HG03196 (cell line): ENCODE measurements around the gene SPIRE1.
"Not testable (repeated sequence)": the region's sequence is repeated elsewhere in the genome, so short reads cannot be mapped to it uniquely, and the experiment has no call there.

Experiments
- ATAC-seq: cut with Tn5 transposase; IDR thresholded peaks from one replicate; pipeline ENCODE4 v1.9.1; 2021; ENCODE audit not compliant: unreplicated experiment

The SPIRE1 gene

DNA sequence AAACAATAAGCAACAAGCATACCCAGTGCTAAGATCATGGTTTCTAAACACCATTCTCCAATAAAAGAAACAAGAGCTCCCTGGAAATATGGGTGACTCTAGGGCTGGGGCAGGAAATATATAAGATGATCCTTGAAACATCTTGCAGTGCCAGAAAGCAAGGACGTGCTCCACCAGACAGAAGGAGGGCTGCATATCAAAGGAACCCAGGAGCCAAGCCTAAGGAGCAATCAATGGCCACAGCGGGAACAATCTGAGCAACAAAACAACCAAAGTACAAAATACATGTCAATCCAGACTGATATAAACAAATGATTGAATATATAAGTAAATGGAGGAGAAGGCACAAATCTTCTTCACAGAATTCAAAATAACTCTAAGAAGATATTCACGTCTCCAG is 10.1 kb downstream of the SPIRE1 start:
- no peak for ATAC-seq

DNA sequence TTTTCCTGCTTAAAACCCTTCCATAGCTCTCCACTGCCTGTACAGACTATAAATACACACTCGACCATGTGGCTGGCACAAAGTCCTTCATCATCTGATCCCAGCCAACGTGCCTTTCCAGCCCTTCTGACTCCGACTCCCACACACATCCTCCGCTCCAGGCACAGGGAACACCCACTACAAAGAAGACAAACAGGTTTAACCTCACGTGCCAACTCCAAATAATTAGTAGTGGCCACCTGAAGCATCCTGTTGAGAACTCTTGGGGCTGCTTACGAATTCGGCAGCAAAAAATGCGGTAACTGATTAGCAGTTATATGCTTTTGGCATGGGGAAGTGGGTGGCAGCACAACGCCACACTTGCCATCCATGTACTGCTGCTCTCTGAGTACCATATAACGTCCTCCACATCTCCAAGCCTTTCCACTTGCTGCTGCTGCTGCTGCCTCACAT is 12.1 kb downstream of the SPIRE1 start:
- no peak for ATAC-seq

DNA sequence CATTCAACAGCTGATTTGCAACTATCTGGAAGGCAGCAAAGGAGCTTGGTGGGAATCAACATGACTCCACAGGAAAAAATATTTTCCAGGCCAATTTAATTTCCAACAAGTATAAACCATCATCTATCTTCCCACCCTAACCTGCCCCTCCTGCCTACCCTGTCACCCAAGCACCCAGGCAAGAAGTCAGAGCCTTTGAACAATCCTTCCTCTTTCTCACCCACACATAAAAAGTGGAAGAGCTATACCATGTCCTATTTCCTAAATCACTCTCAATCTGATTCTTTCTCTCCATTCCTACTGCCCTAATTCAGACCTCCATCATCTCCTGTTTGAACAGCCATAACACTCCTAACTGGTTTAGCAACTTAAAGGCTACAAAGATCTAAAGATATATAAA is 12.7 kb downstream of the SPIRE1 start:
- no peak for ATAC-seq

DNA sequence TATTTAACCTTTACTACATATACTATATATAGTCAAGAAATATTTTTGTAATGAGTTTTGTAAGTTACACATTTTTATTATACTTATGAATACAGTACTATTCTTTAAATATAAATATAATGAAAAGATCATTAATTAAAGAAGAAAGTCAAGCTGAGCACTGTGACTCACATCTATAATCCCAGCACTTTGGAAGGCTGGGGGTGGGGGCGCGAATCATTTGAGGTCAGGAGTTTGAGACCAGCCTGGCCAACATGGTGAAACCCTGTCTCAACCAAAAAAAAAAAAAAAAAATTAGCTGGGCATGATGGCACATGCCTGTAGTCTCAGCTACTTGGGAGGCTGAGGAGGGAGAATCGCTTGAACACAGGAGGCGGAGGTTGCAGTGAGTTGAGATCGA is 14.2 kb downstream of the SPIRE1 start:
- ATAC-seq: not testable (repeated sequence)

DNA sequence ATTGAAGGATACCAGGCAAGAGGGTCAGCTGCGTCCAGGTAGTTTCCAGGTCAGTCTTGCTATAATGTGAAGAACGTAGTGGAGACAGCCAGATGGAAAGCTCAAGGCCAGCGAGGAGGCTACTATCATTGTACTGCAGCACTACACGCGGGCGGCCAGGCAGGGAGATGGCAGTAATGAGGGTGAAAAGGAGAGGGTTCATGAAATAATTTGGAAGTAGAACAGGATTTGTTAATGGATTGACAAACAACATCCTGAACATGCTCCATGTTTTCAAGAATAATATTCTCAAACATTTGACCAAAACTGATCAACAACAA is 17.1 kb downstream of the SPIRE1 start:
- no peak for ATAC-seq

DNA sequence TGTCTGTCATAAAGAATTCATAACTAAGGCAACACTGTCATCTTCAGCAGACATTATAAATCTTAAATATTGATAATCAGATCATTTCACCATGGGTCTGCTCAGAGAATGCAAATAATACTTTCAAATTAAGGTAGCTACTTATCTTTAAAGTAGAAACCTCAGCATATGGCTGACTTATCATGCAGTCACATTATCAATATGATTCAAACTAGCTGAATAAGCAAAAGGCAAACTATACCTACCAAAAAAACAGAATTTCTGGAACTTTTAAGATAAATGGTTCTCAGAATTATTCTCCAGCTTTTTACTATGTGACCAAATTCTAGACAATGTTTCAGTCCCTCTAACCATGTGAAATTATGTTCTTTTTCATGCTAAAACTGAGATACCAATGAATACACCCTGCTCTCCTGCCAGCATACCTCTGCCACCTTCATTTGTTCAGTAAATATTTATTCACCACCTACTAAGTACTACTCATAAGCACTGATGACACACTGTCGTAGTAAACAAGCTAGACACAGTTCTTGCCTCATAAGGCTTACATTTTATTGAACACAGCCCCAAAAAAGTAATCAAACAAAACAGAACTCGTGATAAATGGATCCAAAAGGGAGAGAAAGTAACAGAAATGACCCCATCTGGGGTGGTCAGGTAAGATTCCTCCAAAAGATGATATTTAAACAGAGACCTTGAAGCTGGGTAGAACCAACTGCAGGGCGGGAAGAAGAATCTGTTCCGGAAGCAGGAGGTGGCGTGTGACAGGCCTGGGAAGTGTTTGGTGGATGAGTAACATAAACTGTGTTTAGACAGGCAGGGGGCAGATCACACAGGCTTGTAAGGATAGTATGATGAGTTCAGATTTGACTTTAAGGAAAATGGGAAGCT is 17.7 kb downstream of the SPIRE1 start:
- no peak for ATAC-seq

DNA sequence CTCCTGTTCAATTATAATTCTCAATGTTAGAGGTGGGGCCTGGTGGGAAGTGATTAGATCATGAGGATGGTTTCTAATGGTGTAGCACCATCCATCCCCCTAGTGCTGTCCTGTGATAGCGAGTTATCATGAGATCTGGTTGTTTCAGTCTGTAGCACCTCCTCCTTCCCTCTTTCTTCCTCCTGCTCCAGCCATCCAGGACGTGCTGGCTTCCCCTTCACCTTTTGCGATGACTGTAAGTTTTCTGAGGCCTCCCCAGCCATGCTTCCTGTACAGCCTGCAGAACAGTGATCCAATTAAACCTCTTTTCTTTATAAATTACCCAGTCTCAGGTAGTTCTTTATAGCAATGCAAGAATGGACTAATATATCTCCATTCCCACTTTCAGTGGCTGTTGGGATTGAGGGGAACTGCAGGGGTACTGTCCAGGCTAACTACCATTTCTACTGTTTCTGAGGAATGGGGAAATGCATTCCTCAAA is 19.2 kb downstream of the SPIRE1 start:
- ATAC-seq: no peak

DNA sequence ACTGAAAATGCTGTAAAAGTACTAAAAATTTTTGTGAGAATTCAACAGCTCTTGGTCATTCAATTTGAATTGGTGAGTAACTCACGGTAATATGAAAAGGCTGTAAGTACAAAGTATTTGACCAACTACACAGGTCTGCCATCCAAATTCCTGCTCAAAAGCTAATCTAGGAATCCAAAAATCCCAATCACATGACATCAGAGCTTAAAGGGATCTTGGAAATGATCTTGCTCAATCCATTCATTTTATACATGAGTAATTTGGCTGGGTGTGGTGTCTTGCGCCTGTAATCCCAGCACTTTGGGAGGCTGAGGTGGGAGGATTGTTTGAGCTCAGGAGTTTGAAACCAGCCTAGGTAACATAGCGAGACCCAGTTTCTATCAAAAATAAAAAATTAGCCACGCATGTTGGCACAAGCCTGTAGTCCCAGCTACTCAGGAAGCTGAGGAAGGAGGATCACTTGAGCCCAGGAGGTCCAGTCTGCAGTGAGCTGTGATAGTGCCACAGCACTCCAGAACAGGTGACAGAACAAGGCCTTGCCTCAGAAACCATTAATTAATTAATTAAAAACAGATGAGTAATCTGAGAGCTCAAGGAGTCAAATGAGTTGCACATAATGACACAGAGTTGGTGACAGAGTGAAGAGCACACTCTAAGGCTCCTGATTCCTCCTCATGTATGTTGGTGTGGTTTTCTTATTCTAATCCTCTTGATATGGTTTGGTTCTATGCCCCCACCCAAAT is 19.8 kb downstream of the SPIRE1 start:
- no peak for ATAC-seq

DNA sequence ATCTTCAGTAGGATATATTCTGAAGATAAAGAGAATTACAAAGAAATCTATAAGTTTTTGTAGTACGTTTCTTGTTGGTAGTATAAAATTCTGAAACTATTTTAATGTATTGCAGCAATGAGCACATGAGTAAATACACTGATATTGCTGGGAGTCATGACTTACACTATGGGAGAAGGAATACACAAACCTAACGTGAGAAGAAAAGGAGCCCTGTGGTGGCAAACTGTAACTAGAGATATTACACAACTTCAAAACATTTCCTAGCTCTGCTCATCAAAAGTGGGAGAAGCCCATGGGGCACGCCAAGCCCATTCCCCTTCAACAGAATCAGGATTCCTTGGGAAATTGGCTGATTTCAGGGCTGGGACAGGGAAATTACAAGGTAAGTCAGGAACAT is 20.5 kb downstream of the SPIRE1 start:
- ATAC-seq: no peak

DNA sequence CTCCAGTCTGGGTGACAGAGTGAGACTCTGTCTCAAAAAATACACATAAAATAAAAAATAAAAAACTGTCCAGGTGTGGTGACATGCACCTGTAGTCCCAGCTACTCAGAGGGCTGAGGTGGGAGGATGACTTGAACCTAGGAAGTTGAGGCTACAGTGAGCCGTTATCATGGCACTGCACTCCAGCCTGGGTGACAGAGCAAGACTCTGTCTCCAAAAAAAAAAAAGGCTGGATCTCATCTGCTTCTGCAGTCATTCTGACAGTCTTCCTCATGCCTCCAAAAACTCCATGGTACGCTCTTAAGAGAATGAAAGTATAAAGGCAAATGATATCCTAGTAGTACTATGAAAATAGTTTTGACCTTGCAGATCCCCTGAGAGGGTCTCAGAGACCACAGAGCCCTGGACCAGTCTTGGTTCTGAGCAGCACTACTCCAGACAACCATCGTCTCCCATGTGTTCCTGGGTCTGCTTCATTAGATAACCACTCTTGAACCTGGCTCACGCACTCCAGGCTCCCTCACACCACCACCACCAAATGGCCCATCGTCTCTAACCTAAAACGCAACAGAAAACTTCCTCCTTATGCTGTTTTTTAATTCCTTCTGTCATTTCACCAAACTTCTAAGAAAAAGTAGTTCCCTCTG is 26.0 kb downstream of the SPIRE1 start:
- no peak for ATAC-seq

DNA sequence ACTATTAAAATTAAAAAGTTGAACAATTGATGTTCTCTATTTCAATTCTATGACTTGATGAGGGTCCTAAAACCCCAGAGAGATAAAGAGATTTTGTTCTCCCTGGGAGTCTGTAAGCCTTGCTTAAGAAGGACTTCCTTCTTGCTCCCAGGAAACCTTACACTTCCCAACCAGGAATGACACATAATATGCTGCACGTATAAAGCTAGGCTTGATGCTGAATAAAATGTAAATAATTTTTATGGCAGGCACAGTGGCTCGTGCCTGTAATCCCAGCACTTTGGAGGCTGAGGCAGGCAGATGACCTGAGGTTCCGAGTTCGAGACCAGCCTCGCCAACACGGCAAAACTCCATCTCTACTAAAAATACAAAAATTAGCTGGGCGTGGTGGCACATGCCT is 27.8 kb downstream of the SPIRE1 start:
- ATAC-seq: no peak

DNA sequence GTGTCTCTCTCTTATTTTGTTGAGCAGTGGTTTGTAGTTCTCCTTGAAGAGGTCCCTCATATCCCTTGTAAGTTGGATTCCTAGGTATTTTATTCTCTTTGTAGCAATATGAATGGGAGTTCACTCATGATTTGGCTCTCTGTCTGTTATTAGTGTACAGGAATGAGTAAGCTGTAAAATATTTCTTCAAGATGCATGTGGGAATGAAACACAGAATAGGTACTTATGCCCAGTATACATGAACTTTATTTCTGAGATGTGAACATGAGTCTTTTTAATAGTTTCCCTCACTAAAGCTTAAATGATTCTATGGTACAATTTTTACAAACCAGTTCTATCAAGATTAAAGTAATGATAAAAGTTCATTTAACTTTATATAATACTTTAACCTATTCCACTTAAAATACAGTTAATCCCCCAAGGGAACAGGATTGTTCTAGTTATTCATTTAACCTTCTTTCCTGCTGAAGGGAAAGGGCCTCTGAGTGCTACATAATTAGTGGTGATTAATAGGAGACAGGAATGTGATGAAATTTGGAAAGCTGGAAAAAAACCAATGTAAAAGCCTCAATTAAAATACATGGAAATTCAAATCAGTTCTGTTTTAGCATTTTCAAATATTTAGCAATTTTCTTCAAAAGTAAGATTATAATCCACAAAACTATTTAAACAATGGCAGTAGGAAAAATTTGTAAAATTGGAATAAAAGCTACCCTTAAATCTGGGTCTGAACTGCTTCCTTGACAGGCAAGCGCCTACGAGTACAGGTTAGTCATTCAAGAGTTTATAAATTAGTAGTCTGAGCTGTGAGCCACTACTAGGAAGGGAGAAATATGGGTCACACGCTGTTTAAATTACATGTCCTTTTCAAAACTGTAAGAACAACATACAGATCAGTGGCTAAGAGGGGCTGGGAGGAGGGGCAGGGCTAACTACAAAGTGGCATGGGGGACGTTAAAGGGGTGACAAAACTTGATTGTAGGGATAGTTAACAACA is 28.9 kb downstream of the SPIRE1 start:
- no peak for ATAC-seq

DNA sequence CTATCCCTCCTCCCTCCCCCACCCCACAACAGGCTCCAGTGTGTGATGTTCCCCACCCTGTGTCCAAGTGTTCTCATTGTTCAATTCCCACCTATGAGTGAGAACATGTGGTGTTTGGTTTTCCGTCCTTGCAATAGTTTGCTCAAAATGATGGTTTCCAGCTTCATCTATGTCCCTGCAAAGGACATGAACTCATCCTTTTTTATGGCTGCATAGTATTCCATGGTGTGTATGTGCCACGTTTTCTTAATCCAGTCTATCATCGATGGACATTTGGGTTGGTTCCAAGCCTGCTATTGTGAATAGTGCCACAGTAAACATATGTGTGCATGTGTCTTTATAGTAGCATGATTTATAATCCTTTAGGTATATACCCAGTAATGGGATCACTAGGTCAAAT is 30.7 kb downstream of the SPIRE1 start:
- not testable (repeated sequence) for ATAC-seq

DNA sequence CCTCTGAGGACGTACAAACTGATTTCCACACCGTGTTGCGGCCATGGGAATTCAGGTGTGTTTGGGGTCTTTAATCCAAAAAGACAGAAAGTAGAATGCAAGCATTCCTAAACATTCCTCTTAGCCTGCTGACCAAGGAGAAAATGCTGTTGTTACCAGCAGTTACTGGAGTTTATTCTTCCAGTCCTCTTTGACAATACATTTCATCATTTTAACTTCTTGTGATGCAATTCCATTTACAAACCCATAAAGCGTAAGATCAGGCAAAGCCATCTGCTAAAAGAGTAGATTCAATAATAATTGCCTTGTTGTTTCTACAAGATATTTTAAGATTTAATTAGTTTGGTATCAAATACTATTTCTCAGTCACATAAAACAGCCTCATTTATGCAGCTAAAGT is 32.7 kb downstream of the SPIRE1 start:
- no peak for ATAC-seq

DNA sequence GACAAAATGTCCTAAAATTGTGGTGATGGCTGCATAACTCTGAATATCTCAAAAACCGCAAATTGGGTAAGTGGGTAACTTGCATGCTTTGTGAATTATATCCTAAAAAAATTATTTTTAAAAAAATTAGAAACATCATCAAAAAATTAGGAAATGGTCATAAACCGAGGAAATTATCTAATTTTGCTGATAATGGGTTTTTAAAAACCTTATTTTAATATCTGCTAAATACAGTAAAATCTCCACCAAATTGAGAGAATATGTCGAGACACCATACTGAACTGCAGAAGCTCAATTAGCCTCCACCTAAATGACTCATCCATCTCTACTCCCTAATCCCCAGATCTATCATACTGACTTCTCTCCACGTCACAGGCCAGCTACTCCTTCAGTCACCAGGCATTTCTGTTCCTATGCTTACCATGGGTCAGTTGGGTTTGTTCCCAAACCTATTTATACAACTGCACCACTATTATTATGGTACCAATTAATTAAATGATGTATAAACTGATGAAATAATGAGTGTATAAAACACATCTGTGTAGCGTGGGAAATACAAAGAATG is 36.1 kb downstream of the SPIRE1 start:
- ATAC-seq: no peak

DNA sequence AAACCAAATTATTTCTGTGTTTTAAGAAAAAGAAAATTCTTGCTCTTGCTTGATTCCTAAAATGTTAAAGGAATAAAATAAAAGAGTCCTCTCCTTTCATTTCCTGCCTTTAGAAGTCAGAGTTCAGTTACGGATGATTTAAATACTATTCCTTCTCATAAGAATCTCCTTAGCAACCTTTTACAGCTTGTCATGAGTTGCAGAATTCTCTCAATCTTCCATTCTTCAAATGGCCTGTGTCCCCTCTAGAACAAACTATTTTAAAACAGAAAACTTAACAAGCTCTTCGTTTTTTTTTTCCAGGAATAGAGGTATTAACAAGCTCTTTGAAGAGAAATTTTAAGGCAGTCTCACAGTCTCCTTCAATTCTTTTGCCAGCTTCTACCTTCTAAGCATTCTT is 42.2 kb downstream of the SPIRE1 start:
- ATAC-seq: no peak

DNA sequence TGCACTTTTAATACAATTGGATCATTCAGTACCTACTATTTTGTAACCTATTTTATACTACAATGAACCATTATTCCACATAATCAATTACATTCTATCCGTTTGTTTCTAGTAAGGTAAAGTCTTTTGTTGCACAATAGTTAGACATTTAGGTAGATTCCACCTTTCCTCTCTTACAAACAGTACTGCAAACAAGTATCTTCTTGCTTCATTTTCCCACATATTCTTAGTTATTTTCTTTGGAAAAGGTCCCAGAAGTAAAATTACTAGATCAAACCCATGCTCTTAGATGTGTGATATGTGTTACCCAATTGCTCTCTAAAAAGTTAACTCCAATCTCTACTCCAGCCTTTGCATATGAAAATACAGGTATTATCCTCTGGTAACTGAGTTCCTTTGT is 49.6 kb downstream of the SPIRE1 start:
- no peak for ATAC-seq

DNA sequence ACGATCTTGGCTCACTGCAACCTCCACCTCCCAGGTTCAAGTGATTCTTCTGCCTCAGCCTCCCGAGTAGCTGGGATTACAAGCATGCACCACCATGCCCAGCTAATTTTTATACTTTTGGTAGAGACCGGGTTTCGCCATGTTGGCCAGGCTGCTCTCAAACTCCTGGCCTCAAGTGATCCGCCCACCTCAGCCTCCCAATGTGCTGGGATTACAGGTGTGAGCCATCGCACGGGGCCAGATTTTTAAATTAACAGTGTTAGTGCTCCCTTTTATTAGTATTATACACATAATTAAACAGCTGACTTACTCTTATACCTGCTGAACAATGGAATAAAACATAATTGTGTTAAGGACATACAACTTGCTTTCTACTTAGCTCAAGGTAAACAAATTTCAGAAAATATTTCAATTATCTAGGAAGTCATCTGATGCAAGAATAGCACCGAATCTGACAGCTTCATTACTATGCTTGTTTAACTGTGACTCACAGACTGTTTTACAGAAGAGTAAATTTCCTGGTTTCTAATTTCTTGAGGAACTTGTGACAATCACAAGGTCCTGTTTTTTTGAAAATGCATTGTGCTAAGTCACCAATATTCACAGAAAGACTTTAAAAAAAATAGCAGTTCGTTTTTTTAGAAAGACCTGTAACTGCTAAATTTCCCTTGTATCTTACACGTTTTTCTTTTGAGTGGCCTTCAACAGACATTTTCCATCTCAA is 51.2 kb downstream of the SPIRE1 start:
- ATAC-seq: no peak

DNA sequence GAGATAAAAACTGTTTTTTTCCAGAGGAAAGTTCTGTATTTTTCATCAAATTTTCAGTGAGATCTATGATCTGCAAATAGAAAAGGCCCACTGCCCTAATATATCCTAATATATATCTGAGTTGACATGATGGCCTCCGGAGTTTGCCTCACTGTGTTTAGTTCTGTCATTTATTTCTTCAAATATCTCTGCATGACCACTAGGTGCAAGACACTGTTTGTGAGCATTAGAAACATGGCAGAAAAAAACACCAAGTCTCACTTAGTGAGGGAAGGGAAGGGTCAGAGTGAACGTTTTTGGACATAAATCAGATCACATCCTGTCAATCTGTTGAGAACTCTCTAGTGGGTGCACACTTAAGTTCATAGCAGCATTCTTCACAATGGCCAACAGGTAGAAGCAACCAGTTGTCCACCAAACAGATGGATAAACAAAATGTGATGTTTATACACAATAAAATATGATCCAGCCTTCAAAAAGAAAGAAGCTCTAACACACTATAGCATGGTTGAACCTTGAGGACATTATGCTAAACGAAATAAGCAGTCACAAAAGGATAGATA is 53.4 kb downstream of the SPIRE1 start:
- ATAC-seq: no peak
